ENCODE measurements around the gene RTKN2. TPM values are rescaled to one million over a fixed set of nuclear protein-coding genes. Genes with fewer than 3 reads are reported as not detected.

Gene RTKN2
- polyA plus RNA-seq, 1 of the 3 experiments (the other 2 are of a cell fraction): 1.4 TPM

- Histone ChIP-seq H3K27me3 (ENCODE audit: insufficient read depth) (no peaks in the 10 kb centered on the region), H3K4me1 (ENCODE audit: control insufficient read depth in 1 of 2, insufficient read depth in 2 of 2, low read depth in 1 of 2, low read length in 1 of 2) (peaks cover 16 to 36% of the 10 kb centered on the region in 2 experiments; a peak in 3 of 4 replicates), H3K9ac (no peak overlapping the region), H3K27ac (ENCODE audit: low read depth in 2 of 2, low read length in 1 of 2) (no peak overlapping the region; a peak in 1 of 4 replicates), H2AFZ (ENCODE audit: low read depth) (peak overlapping the region; percentile 58; the same call in 1 of the 2 replicates), H3K36me3 (replicated peaks in 1 of 2; ENCODE audit: control insufficient read depth in 1 of 2, insufficient read depth in 2 of 2, low read length in 1 of 2) (peaks cover 0 to 6% of the 10 kb centered on the region in 2 experiments), H3K79me2 (ENCODE audit: insufficient read depth) (peaks cover 50% of the 10 kb centered on the region), H4K20me1 (ENCODE audit: insufficient read depth) (no peaks in the 10 kb centered on the region), H3K9me2 (no peaks in the 10 kb centered on the region), H3K4me2 (peak overlapping the region; percentile 97), H3K9me3 (no peaks in the 10 kb centered on the region), H3F3A (replicated peaks; ENCODE audit: insufficient read depth) (peaks cover 20% of the 10 kb centered on the region), H3K4me3 (ENCODE audit: low read depth in 2 of 2, low read length in 1 of 2) (peak overlapping the region in 1 of 2 experiments; percentile 14; a peak in 2 of 4 replicates)
- TF ChIP-seq EP300 (IDR thresholded peaks at IDR 0.05; ENCODE audit: borderline replicate concordance in 1 of 2, low read depth in 1 of 2, low read length in 1 of 2) (no peak), POLR2AphosphoS5 (IDR thresholded peaks at IDR 0.05; ENCODE audit: low read depth, low read length) (no peak), ELF1 (IDR thresholded peaks at IDR 0.05) (no peak), MAX (IDR thresholded peaks at IDR 0.05; ENCODE audit: low read depth) (no peak), RCOR1 (IDR thresholded peaks at IDR 0.05; ENCODE audit: low read length) (no peak), ZBTB33 (IDR thresholded peaks at IDR 0.05; ENCODE audit: borderline replicate concordance, low read depth) (no peak), RFX5 (IDR thresholded peaks at IDR 0.05; ENCODE audit: low read length) (no peak), GABPA (IDR thresholded peaks at IDR 0.05; ENCODE audit: low read depth) (no peak), FOXM1 (IDR thresholded peaks at IDR 0.05; ENCODE audit: low read depth) (no peak), TAF1 (IDR thresholded peaks at IDR 0.05; ENCODE audit: borderline replicate concordance, low read depth, low read length) (no peak), JUND (IDR thresholded peaks at IDR 0.05) (no peak), MXI1 (IDR thresholded peaks at IDR 0.05; ENCODE audit: low read depth, low read length) (no peak), SIN3A (IDR thresholded peaks at IDR 0.05; ENCODE audit: borderline replicate concordance, low read depth, low read length) (no peak), RXRA (IDR thresholded peaks at IDR 0.05; ENCODE audit: borderline replicate concordance, low read depth) (no peak), IRF3 (IDR thresholded peaks at IDR 0.05; ENCODE audit: low read depth, low read length) (no peak), RAD21 (IDR thresholded peaks at IDR 0.05; ENCODE audit: low read length) (no peak)
- POLR2A ChIA-PET: no interaction called here
- CTCF ChIA-PET: interaction anchor here (1.0 to 1.8 kb wide), 4 partner anchors 18 to 102 kb away, joined by 3 to 6 read pairs (median 4); no protein-coding TSS in a partner anchor
- no peak for DNase-seq
- 62% methylated on average over 3 of the region's 3 CpGs for WGBS (ENCODE audit: low lambda C conversion rate)
Measured at GRCh38 chr10:62266611-62267010, 2.0 kb downstream of the RTKN2 start.
